Small intestine (tissue), 7 donors: Measurements from ENCODE around the gene NAA40. TPM values are rescaled to one million over a fixed set of nuclear protein-coding genes. Genes with fewer than 3 reads are reported as not detected.
A peak's percentile ranks its signal among the peaks of the same experiment; 100 is the strongest.

Experiments
- DNase-seq, 2 donors: peaks; one replicate each; pipeline versions ENCODE4 v3.0.0 to v3.0.0-alpha.2; 2013
- FAIRE-seq: peaks from 2 replicates; lab custom pipeline; 2012; peaks lifted over from hg19 to GRCh38; lab: Jason Lieb, UNC
- H3K27ac ChIP-seq, 3 donors: one replicate each; pipeline ENCODE4 v1.5.1; 2013; ENCODE audit warnings: low read length in 2 of 3, mild to moderate bottlenecking in 2 of 3, control low read depth in 1 of 3, inconsistent platforms in 1 of 3, low read depth in 1 of 3, moderate library complexity in 1 of 3
- H3K27me3 ChIP-seq, 3 donors: one replicate each; pipeline ENCODE4 v1.6.1; 2013; ENCODE audit warnings: low read length in 3 of 3, inconsistent platforms in 1 of 3; ENCODE audit not compliant: control insufficient read depth in 3 of 3, insufficient read depth in 3 of 3
- H3K36me3 ChIP-seq, 3 donors: one replicate each; pipeline ENCODE4 v1.6.1; 2013; ENCODE audit warnings: low read length in 3 of 3, inconsistent platforms in 1 of 3, low read depth in 1 of 3, mild to moderate bottlenecking in 1 of 3, moderate library complexity in 1 of 3; ENCODE audit not compliant: control insufficient read depth in 3 of 3, insufficient read depth in 2 of 3
- H3K4me1 ChIP-seq, 3 donors: one replicate each; pipeline ENCODE4 v1.6.1; 2013; ENCODE audit warnings: low read length in 2 of 3, inconsistent platforms in 1 of 3, low read depth in 1 of 3, mild to moderate bottlenecking in 1 of 3, moderate library complexity in 1 of 3; ENCODE audit not compliant: control insufficient read depth in 3 of 3, insufficient read depth in 2 of 3
- H3K4me3 ChIP-seq, 3 donors: one replicate each; pipeline ENCODE4 v1.5.1; 2013; ENCODE audit warnings: low read length in 3 of 3, control low read depth in 1 of 3, inconsistent platforms in 1 of 3, low read depth in 1 of 3, mild to moderate bottlenecking in 1 of 3, moderate library complexity in 1 of 3
- H3K9me3 ChIP-seq, 2 donors: one replicate each; pipeline ENCODE4 v1.6.1; 2013; ENCODE audit warnings: low read depth in 1 of 2, low read length in 1 of 2; ENCODE audit not compliant: control insufficient read depth in 2 of 2, insufficient read depth in 1 of 2
- WGBS, 3 donors: extraction: QIAGEN DNeasy Blood & Tissue Kit; methylation state at CpG; one replicate each; pipeline ENCODE4 v1.1.7; 2013; 5-methylcytosine and 5-hydroxymethylcytosine counted together
- polyA plus RNA-seq, 4 donors: library from polyadenylated mRNA; stranded (reverse) in 3 of 4; unstranded in 1 of 4; fragments of 200-250 nt in 3 of 4; fragments of 120-200 nt in 1 of 4; gene quantifications; one replicate each; pipeline versions ENCODE4 v1.2.1 to v1.2.3, GENCODE V29; 2013
- donor health status: healthy with polysubstance abuse.
- donor health status: control.
- donor health status: control.
- donor health status: Bipolar disorder and iron deficiency.
- donor health status: healthy.

NAA40 gene
- polyA plus RNA-seq, 4 donors, result 13.1 to 36.2 (median 18.3) TPM

GRCh38 chr11:64000026-64000739 is 61.4 kb downstream of the NAA40 start:
- H3K27ac ChIP-seq, result no peak overlapping the region

GRCh38 chr11:64000740-64001483 is 62.1 kb downstream of the NAA40 start:
- Histone ChIP-seq H3K36me3 (peaks cover 5 to 32% (median 6%) of the 10 kb centered on the region in 3 donors), H3K4me1 (peaks cover 0 to 15% (median 6%) of the 10 kb centered on the region in 3 donors), H3K9me3 (no peaks in the 10 kb centered on the region), H3K27me3 (peaks cover 0 to 10% (median 0%) of the 10 kb centered on the region in 3 donors), H3K27ac (no peak overlapping the region), H3K4me3 (peak overlapping the region in 1 of 3 donors; percentile 15)
- WGBS, 3 donors, result 19 to 33% (median 23%) methylated on average over 41 to 60 of the region's 60 CpGs
- DNase-seq (no peak), FAIRE-seq (no peak)

More at GRCh38 chr11:64000026-64000739, 61.4 kb downstream of the NAA40 start:
- H3K4me3 ChIP-seq, result peak overlapping the region in 2 of 3 donors; percentile 12 to 15
- WGBS, 3 donors, result 3 to 7% (median 6%) methylated on average over 51 to 67 of the region's 67 CpGs
- peak; percentile 65 to 82 for DNase-seq
- H3K27me3 ChIP-seq, result peaks cover 0 to 10% (median 0%) of the 10 kb centered on the region in 3 donors
- H3K4me1 ChIP-seq, result peaks cover 0 to 15% (median 6%) of the 10 kb centered on the region in 3 donors
- no peaks in the 10 kb centered on the region for H3K9me3 ChIP-seq
- H3K36me3 ChIP-seq, result peaks cover 5 to 39% (median 6%) of the 10 kb centered on the region in 3 donors
- FAIRE-seq, result no peak

- peak in 1 of 2 donors; percentile 44 for DNase-seq
- 63 to 76% (median 72%) methylated on average over 23 of the region's 23 CpGs for WGBS, 3 donors
- Histone ChIP-seq H3K4me1 (peaks cover 0 to 18% (median 6%) of the 10 kb centered on the region in 3 donors), H3K27me3 (peaks cover 0 to 18% (median 0%) of the 10 kb centered on the region in 3 donors), H3K9me3 (no peaks in the 10 kb centered on the region), H3K4me3 (no peak overlapping the region), H3K36me3 (peaks cover 2 to 26% (median 6%) of the 10 kb centered on the region in 3 donors), H3K27ac (no peak overlapping the region)
- FAIRE-seq, result no peak
Measured at GRCh38 chr11:64001484-64002420, 63.0 kb downstream of the NAA40 start.

- DNase-seq, result no peak
- Histone ChIP-seq H3K27me3 (peaks cover 0 to 40% (median 0%) of the 10 kb centered on the region in 3 donors), H3K4me1 (peaks cover 0 to 29% (median 8%) of the 10 kb centered on the region in 3 donors), H3K4me3 (no peak overlapping the region), H3K27ac (no peak overlapping the region), H3K36me3 (peaks cover 0 to 4% (median 0%) of the 10 kb centered on the region in 3 donors), H3K9me3 (no peaks in the 10 kb centered on the region)
- FAIRE-seq, result no peak
- WGBS, 3 donors, result 74 to 87% (median 83%) methylated on average over 23 of the region's 23 CpGs
Measured at GRCh38 chr11:64003807-64004589, 65.2 kb downstream of the NAA40 start.

GRCh38 chr11:64004590-64004984 is 65.8 kb downstream of the NAA40 start:
- Histone ChIP-seq H3K36me3 (peaks cover 0 to 5% (median 0%) of the 10 kb centered on the region in 3 donors), H3K4me3 (no peak overlapping the region), H3K9me3 (no peaks in the 10 kb centered on the region), H3K4me1 (peaks cover 0 to 26% (median 7%) of the 10 kb centered on the region in 3 donors), H3K27me3 (peaks cover 0 to 42% (median 0%) of the 10 kb centered on the region in 3 donors), H3K27ac (no peak overlapping the region)
- FAIRE-seq, result no peak
- no peak for DNase-seq
- WGBS, 3 donors, result 71 to 80% (median 73%) methylated on average over 4 of the region's 4 CpGs

- FAIRE-seq (no peak), DNase-seq (no peak)
- 84 to 90% (median 86%) methylated on average over 4 of the region's 4 CpGs for WGBS, 3 donors
- H3K36me3 ChIP-seq, result peaks cover 0 to 5% (median 0%) of the 10 kb centered on the region in 3 donors
- H3K27me3 ChIP-seq, result peaks cover 0 to 38% (median 0%) of the 10 kb centered on the region in 3 donors
- H3K4me3 ChIP-seq, result no peak overlapping the region
- H3K9me3 ChIP-seq, result peaks cover 0 to 6% of the 10 kb centered on the region in 2 donors
- H3K4me1 ChIP-seq, result peaks cover 0 to 19% (median 3%) of the 10 kb centered on the region in 3 donors
- no peak overlapping the region for H3K27ac ChIP-seq
Measured at GRCh38 chr11:64005691-64006090, 66.9 kb downstream of the NAA40 start.

GRCh38 chr11:64006398-64006797 is 67.6 kb downstream of the NAA40 start:
- WGBS, 3 donors, result 63 to 69% (median 65%) methylated on average over 12 of the region's 12 CpGs
- Histone ChIP-seq H3K36me3 (peaks cover 0 to 5% (median 0%) of the 10 kb centered on the region in 3 donors), H3K4me3 (no peak overlapping the region), H3K9me3 (peaks cover 0 to 11% of the 10 kb centered on the region in 2 donors), H3K27me3 (peaks cover 0 to 35% (median 0%) of the 10 kb centered on the region in 3 donors), H3K4me1 (peaks cover 0 to 17% (median 2%) of the 10 kb centered on the region in 3 donors), H3K27ac (no peak overlapping the region)
- no peak for DNase-seq
- no peak for FAIRE-seq
